Naive thymus-derived CD4-positive, alpha-beta T cell (primary cell): ENCODE data around the gene RBMS1. TPM values are rescaled to one million over a fixed set of nuclear protein-coding genes. Genes with fewer than 3 reads are reported as not detected.
A peak's percentile ranks its signal among the peaks of the same experiment; 100 is the strongest.

ENCODE experiments used
- ATAC-seq: fragments of 150-1000 bp; cut with Tn5 transposase; 2 replicates; pipeline ENCODE4 v1.10.0; 2021; ENCODE audit warnings: mild to moderate bottlenecking, moderate library complexity
- CTCF ChIA-PET: fragments of 350-600 bp; sonication (Branson Sonifier 250); formaldehyde crosslinking; loops from one replicate; lab custom pipeline; 2021; ENCODE audit warnings: antibody characterized with exemption; lab: Charles Lee
- POLR2A ChIA-PET: fragments of 350-600 bp; sonication (Branson Sonifier 250); formaldehyde crosslinking; loops from one replicate; lab custom pipeline; 2021; ENCODE audit warnings: antibody characterized with exemption, inconsistent platforms; lab: Charles Lee
- DNase-seq, 9 donors: peaks; one replicate each; pipeline versions ENCODE4 v3.0.0 to v3.0.0-alpha.2; 2020 to 2022; ENCODE audit warnings: mixed read lengths in 1 of 9
- H3K27ac ChIP-seq: one replicate; pipeline ENCODE4 v1.7.0; 2013; ENCODE audit warnings: mild to moderate bottlenecking, low read depth, low read length, moderate library complexity
- H3K27me3 ChIP-seq, 2 donors: one replicate each; pipeline ENCODE4 v1.7.0; 2013; ENCODE audit warnings: low read length in 2 of 2, mild to moderate bottlenecking in 2 of 2, moderate library complexity in 2 of 2; ENCODE audit not compliant: control insufficient read depth in 2 of 2, insufficient read depth in 2 of 2
- H3K36me3 ChIP-seq, 3 experiments: 1 replicate in 2 of 3; 2 replicates in 1 of 3; pipeline ENCODE4 v1.7.0; 2013; ENCODE audit warnings: low read length in 3 of 3, mild to moderate bottlenecking in 3 of 3, moderate library complexity in 1 of 3; ENCODE audit not compliant: insufficient read depth in 3 of 3, control insufficient read depth in 2 of 3
- H3K4me1 ChIP-seq, 2 donors: one replicate each; pipeline ENCODE4 v1.7.0; 2013; ENCODE audit warnings: low read length in 2 of 2, mild to moderate bottlenecking in 2 of 2, moderate library complexity in 1 of 2; ENCODE audit not compliant: control insufficient read depth in 2 of 2, insufficient read depth in 2 of 2
- H3K4me3 ChIP-seq: 2 replicates; pipeline ENCODE4 v1.7.0; 2013; ENCODE audit warnings: mild to moderate bottlenecking, low read length
- H3K9me3 ChIP-seq, 3 experiments: 1 replicate in 2 of 3; 2 replicates in 1 of 3; pipeline ENCODE4 v1.7.0; 2013; ENCODE audit warnings: low read length in 3 of 3; ENCODE audit not compliant: control insufficient read depth in 2 of 3
- H3K27ac Mint-ChIP-seq, 9 donors: one replicate each; pipeline ENCODE4 v1.8.0; 2020 to 2022; ENCODE audit warnings: mixed read lengths in 9 of 9, mild to moderate bottlenecking in 8 of 9, moderate library complexity in 5 of 9, inconsistent platforms in 2 of 9
- H3K27me3 Mint-ChIP-seq, 5 donors: one replicate each; pipeline ENCODE4 v1.8.0; 2021 to 2022; ENCODE audit warnings: mixed read lengths in 5 of 5, mild to moderate bottlenecking in 1 of 5
- H3K36me3 Mint-ChIP-seq, 5 donors: one replicate each; pipeline ENCODE4 v1.8.0; 2020 to 2022; ENCODE audit warnings: mixed read lengths in 5 of 5, mild to moderate bottlenecking in 3 of 5, inconsistent platforms in 1 of 5
- H3K4me1 Mint-ChIP-seq, 7 donors: one replicate each; pipeline ENCODE4 v1.8.0; 2020 to 2022; ENCODE audit warnings: mixed read lengths in 7 of 7, mild to moderate bottlenecking in 3 of 7, inconsistent platforms in 1 of 7
- H3K4me3 Mint-ChIP-seq, 10 donors: one replicate each; pipeline ENCODE4 v1.8.0; 2020 to 2022; ENCODE audit warnings: mild to moderate bottlenecking in 10 of 10, mixed read lengths in 10 of 10, moderate library complexity in 6 of 10, inconsistent platforms in 2 of 10
- H3K9me3 Mint-ChIP-seq, 11 donors: one replicate each; pipeline ENCODE4 v1.8.0; 2020 to 2022; ENCODE audit warnings: mixed read lengths in 11 of 11, mild to moderate bottlenecking in 4 of 11, inconsistent platforms in 1 of 11, moderate library complexity in 1 of 11
- intact Hi-C, 2 donors: fragments of 100-400 bp; cut with micrococcal nuclease; formaldehyde crosslinking; loops; one replicate each; pipeline ENCODE4 v1.15.1; 2023
- polyA plus RNA-seq, 2 donors: library from polyadenylated mRNA; unstranded; fragments of 300-500 nt; fragmentation: Illumina TruSeq; gene quantifications; one replicate each; pipeline ENCODE4 v1.2.3, GENCODE V29; 2021
- total RNA-seq, 6 experiments: library from RNA in 5 of 6; stranded (reverse) in 5 of 6; gene quantifications; 1 replicate in 5 of 6; 2 replicates in 1 of 6; pipeline ENCODE4 v1.2.3 and lab custom pipeline; 2021 to 2026

Gene RBMS1
- total and polyA plus RNA-seq, 7 experiments from 2014 or later: 74.4 to 137 (median 119) TPM

- ATAC-seq (no peak), DNase-seq (peak in 1 of 9 donors; percentile 13)
- Histone ChIP-seq H3K9me3 (no peaks in the 10 kb centered on the region), H3K27ac (peak overlapping the region; percentile 96), H3K4me3 (peak overlapping the region; percentile 64), H3K36me3 (peaks cover 0 to 11% (median 0%) of the 10 kb centered on the region in 3 experiments), H3K27me3 (no peaks in the 10 kb centered on the region), H3K4me1 (peaks cover 3 to 5% of the 10 kb centered on the region in 2 donors)
- Mint-ChIP-seq H3K27ac (peak overlapping the region; percentile 40 to 97 (median 80)), H3K27me3 (peaks cover 0 to 12% (median 0%) of the 10 kb centered on the region in 5 donors), H3K4me1 (peaks cover 17 to 56% (median 43%) of the 10 kb centered on the region in 7 donors), H3K36me3 (peaks cover 0 to 4% (median 0%) of the 10 kb centered on the region in 5 donors), H3K4me3 (peak overlapping the region; percentile 73 to 97 (median 91)), H3K9me3 (no peaks in the 10 kb centered on the region)
- intact Hi-C loops: loop anchor here (1.0 to 10.0 kb wide), 8 partner anchors 13 to 1851 kb away; partner anchors contain the start of genes GCA (in 1 of the 2) and TANK (in 1 of the 2)
- ChIA-PET CTCF (interaction anchor here (1.2 kb wide), 1 partner anchor 51 kb away, joined by 3 read pairs; no protein-coding TSS in a partner anchor), POLR2A (interaction anchor here (0.7 to 1.2 kb wide), 3 partner anchors 11 to 236 kb away, joined by 3 read pairs; no protein-coding TSS in a partner anchor)
Observed at GRCh38 chr2:160494201-160494644, 616 bp upstream of the RBMS1 start.

DNA sequence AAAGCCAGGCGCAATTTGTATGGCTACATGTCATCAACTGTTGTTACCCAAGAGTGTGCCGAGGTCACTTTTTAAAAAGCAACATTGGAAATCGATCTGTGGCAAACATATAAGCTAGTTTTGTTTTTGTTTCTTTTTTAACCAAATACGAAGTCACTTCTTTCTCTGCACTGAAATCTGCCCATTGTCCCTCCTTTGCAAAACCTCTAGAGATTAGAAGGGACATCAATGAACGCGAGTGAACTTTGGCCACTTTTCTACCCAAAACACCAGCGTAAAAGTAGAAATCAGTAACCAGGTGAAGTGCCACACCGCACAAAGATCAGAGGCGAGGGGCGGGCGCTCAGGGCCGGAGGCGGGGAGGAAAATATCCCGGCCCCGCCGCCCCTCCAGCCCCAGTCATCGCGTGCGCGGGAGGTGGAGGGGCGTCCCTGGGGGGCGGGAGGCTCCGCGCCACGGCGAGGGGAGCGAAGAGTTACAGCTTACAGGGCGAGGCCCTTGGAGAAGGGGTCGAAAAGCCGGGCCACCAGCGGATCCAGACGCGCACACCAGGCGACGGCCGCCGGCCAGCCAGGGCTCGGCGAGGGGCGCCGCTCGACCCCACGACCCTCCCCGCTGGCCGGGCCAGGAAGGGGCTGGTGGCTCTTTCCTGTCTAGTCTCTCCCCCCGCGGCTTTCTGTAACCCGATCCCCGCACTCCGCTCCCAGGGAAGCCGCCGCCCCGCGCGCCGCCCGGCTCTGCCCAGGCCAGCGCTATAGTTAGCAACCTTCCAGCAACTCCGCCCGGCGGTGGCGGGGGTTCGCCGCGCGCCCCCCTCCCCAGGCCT, 993 bp downstream of the RBMS1 start:
- peak overlapping the region; percentile 64 for H3K4me3 ChIP-seq
- no peaks in the 10 kb centered on the region for H3K9me3 ChIP-seq
- CTCF ChIA-PET: no interaction called here
- peak overlapping the region; percentile 90 to 98 (median 97) for H3K27ac Mint-ChIP-seq
- POLR2A ChIA-PET: interaction anchor here (0.6 to 1.7 kb wide), 8 partner anchors 11 to 97 kb away, joined by 3 to 7 read pairs (median 3); no protein-coding TSS in a partner anchor
- H3K9me3 Mint-ChIP-seq: no peaks in the 10 kb centered on the region
- intact Hi-C loops: loop anchor here (1.0 to 10.0 kb wide), 15 partner anchors 10 to 1852 kb away; partner anchors contain the start of genes GCA (in 1 of the 2) and TANK (in 1 of the 2)
- peaks cover 8 to 10% of the 10 kb centered on the region in 2 donors for H3K4me1 ChIP-seq
- peaks cover 20 to 64% (median 55%) of the 10 kb centered on the region in 7 donors for H3K4me1 Mint-ChIP-seq
- peaks cover 0 to 12% (median 0%) of the 10 kb centered on the region in 5 donors for H3K27me3 Mint-ChIP-seq
- ATAC-seq (peak; percentile 80), DNase-seq (peak; percentile 31 to 68 (median 61))
- peaks cover 0 to 11% (median 0%) of the 10 kb centered on the region in 3 experiments for H3K36me3 ChIP-seq
- H3K27me3 ChIP-seq: no peaks in the 10 kb centered on the region
- peak overlapping the region; percentile 87 to 98 (median 96) for H3K4me3 Mint-ChIP-seq
- H3K27ac ChIP-seq: peak overlapping the region; percentile 96
- peaks cover 0 to 7% (median 0%) of the 10 kb centered on the region in 5 donors for H3K36me3 Mint-ChIP-seq

DNA sequence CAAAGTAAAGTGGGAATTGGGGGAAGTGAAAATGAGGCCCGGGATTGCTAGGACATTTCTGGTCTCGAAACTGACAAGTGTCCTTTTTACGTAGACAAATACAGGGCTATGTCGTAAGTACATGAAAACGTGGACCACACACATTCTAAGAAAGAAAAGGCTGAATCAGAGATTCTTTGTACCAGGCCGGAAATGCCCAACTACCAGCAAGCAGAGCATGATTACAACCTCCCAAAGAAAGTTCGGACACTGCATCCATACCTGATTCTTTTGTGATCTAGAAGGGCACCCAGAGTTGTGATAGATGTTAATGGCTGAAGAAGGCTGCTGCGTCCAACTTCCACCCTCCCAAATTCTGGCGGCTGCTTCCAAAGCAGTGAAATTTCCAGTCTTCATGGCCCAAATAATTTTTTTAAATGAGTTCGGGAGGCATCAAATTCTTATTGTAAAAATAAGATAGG, 1.7 kb downstream of the RBMS1 start:
- Mint-ChIP-seq H3K4me3 (peak overlapping the region; percentile 87 to 98 (median 96)), H3K36me3 (peaks cover 0 to 11% (median 0%) of the 10 kb centered on the region in 5 donors), H3K27ac (peak overlapping the region; percentile 90 to 98 (median 97)), H3K27me3 (peaks cover 0 to 12% (median 0%) of the 10 kb centered on the region in 5 donors), H3K4me1 (peaks cover 20 to 65% (median 60%) of the 10 kb centered on the region in 7 donors), H3K9me3 (no peaks in the 10 kb centered on the region)
- no peak for ATAC-seq
- no peak for DNase-seq
- CTCF ChIA-PET: no interaction called here
- Histone ChIP-seq H3K27me3 (no peaks in the 10 kb centered on the region), H3K4me3 (peak overlapping the region; percentile 64), H3K9me3 (no peaks in the 10 kb centered on the region), H3K4me1 (peaks cover 10 to 15% of the 10 kb centered on the region in 2 donors), H3K36me3 (peaks cover 0 to 11% (median 0%) of the 10 kb centered on the region in 3 experiments), H3K27ac (peak overlapping the region; percentile 96)
- POLR2A ChIA-PET: interaction anchor here (0.7 to 1.6 kb wide), 8 partner anchors 11 to 89 kb away, joined by 3 to 6 read pairs (median 3); no protein-coding TSS in a partner anchor
- intact Hi-C loops: loop anchor here (1.0 to 10.0 kb wide), 15 partner anchors 10 to 1853 kb away; partner anchors contain the start of genes GCA (in 1 of the 2) and TANK (in 1 of the 2)

- H3K9me3 Mint-ChIP-seq: no peaks in the 10 kb centered on the region
- no peak for ATAC-seq
- DNase-seq: peak in 1 of 9 donors; percentile 22
- peaks cover 0 to 9% (median 0%) of the 10 kb centered on the region in 5 donors for H3K27me3 Mint-ChIP-seq
- peaks cover 0 to 11% (median 0%) of the 10 kb centered on the region in 5 donors for H3K36me3 Mint-ChIP-seq
- CTCF ChIA-PET: interaction anchor here (0.9 to 1.6 kb wide), 2 partner anchors 62 to 167 kb away, joined by 3 to 4 read pairs; no protein-coding TSS in a partner anchor
- intact Hi-C loops: loop anchor here (1.0 to 10.0 kb wide), 9 partner anchors 17 to 1854 kb away; partner anchors contain the start of genes GCA (in 1 of the 2) and TANK (in 1 of the 2)
- peak overlapping the region; percentile 96 for H3K27ac ChIP-seq
- H3K9me3 ChIP-seq: no peaks in the 10 kb centered on the region
- no peaks in the 10 kb centered on the region for H3K27me3 ChIP-seq
- peak overlapping the region; percentile 86 to 98 (median 97) for H3K27ac Mint-ChIP-seq
- H3K4me1 Mint-ChIP-seq: peaks cover 20 to 71% (median 66%) of the 10 kb centered on the region in 7 donors
- H3K4me3 ChIP-seq: peak overlapping the region; percentile 64
- peak overlapping the region; percentile 81 to 98 (median 96) for H3K4me3 Mint-ChIP-seq
- peaks cover 0 to 11% (median 0%) of the 10 kb centered on the region in 3 experiments for H3K36me3 ChIP-seq
- POLR2A ChIA-PET: interaction anchor here (0.5 to 1.3 kb wide), 10 partner anchors 10 to 196 kb away, joined by 3 to 5 read pairs (median 3); no protein-coding TSS in a partner anchor
- peaks cover 10 to 23% of the 10 kb centered on the region in 2 donors for H3K4me1 ChIP-seq
Observed at GRCh38 chr2:160490733-160491685, 2.6 kb downstream of the RBMS1 start.

DNA sequence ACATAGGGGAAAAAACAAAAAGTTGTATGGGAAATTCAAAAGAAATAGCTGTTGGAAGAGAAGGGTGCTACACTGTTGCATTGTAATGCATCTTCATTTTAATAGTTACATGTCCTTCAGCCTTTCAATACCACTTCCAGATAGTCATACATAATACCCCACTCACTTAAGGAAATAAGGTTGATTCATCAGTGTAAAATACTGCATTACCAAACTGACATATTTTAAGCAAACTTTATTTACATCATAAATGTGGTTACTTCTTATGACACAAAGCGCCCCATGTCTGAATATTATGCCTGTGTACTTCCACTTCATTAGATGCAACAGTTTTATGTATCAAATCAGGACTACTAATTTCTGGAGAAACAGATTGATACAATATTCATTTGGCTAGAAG, 4.5 kb downstream of the RBMS1 start:
- H3K4me3 ChIP-seq: no peak overlapping the region
- H3K36me3 ChIP-seq: peaks cover 0 to 11% (median 0%) of the 10 kb centered on the region in 3 experiments
- H3K9me3 Mint-ChIP-seq: no peaks in the 10 kb centered on the region
- H3K27me3 ChIP-seq: no peaks in the 10 kb centered on the region
- no peaks in the 10 kb centered on the region for H3K27me3 Mint-ChIP-seq
- H3K4me1 ChIP-seq: peaks cover 10 to 32% of the 10 kb centered on the region in 2 donors
- H3K27ac Mint-ChIP-seq: peak overlapping the region; percentile 33 to 95 (median 79)
- no peak for ATAC-seq
- no peak for DNase-seq
- H3K9me3 ChIP-seq: no peaks in the 10 kb centered on the region
- peak overlapping the region; percentile 28 for H3K27ac ChIP-seq
- ChIA-PET CTCF (interaction anchor here (0.7 to 1.6 kb wide), 3 partner anchors 55 to 165 kb away, joined by 3 to 5 read pairs (median 4); no protein-coding TSS in a partner anchor), POLR2A (interaction anchor here (0.7 to 0.9 kb wide), 2 partner anchors 16 to 85 kb away, joined by 3 read pairs; no protein-coding TSS in a partner anchor)
- H3K36me3 Mint-ChIP-seq: peaks cover 0 to 11% (median 0%) of the 10 kb centered on the region in 5 donors
- H3K4me3 Mint-ChIP-seq: peak overlapping the region in 8 of 10 donors; percentile 28 to 78 (median 56)
- intact Hi-C loops: loop anchor here (10.0 kb wide), 4 partner anchors 584 to 1466 kb away; partner anchors contain the start of genes LY75 (in 1 of the 2) and PSMD14 (in 1 of the 2)
- H3K4me1 Mint-ChIP-seq: peaks cover 27 to 76% (median 69%) of the 10 kb centered on the region in 7 donors
